ENCODE measurements around the gene ANO1.

- no peak for TF ChIP-seq POLR2A (IDR thresholded peaks at IDR 0.05)
- TF ChIP-seq CTCF (IDR thresholded peaks at IDR 0.05) = no peak
- TF ChIP-seq POLR2AphosphoS5 (IDR thresholded peaks at IDR 0.05) = no peak
- TF ChIP-seq EP300 (IDR thresholded peaks at IDR 0.05) = no peak
These were observed 90.3 kb downstream of the ANO1 start for GRCh38 chr11:70168405-70168754.
